Breast epithelium (tissue), 4 donors: ENCODE results near the gene DENND4B. TPM values are rescaled to one million over a fixed set of nuclear protein-coding genes. Genes with fewer than 3 reads are reported as not detected.

Experiments
- DNase-seq, 2 donors: peaks; one replicate each; pipeline ENCODE4 v3.0.0-alpha.2; 2019; ENCODE audit warnings: low spot score in 2 of 2
- H3K27ac ChIP-seq, 2 donors: fragments of 200-600 bp; sonication (generic) in 1 of 2; one replicate each; pipeline ENCODE4 v1.5.1; 2016 to 2019; ENCODE audit warnings: mild to moderate bottlenecking in 1 of 2
- H3K27me3 ChIP-seq, 2 donors: fragments of 200-600 bp; sonication (generic) in 1 of 2; one replicate each; pipeline versions ENCODE4 v1.5.1 to v1.6.0; 2017 to 2019; ENCODE audit warnings: control low read depth in 1 of 2, mild to moderate bottlenecking in 1 of 2
- H3K36me3 ChIP-seq: fragments of 200-600 bp; one replicate; pipeline ENCODE4 v1.5.1; 2019
- H3K4me1 ChIP-seq, 2 donors: fragments of 200-600 bp; sonication (generic); one replicate each; pipeline ENCODE4 v1.5.1; 2016 to 2019; ENCODE audit warnings: control low read depth in 1 of 2
- H3K4me3 ChIP-seq, 3 donors: fragments of 200-600 bp; sonication (generic); 1 replicate in 2 of 3; 2 replicates in 1 of 3; pipeline ENCODE4 v1.5.1; 2016 to 2019; ENCODE audit warnings: mild to moderate bottlenecking in 3 of 3, moderate library complexity in 2 of 3
- H3K9me3 ChIP-seq, 2 donors: fragments of 200-600 bp; sonication (generic) in 1 of 2; one replicate each; pipeline ENCODE4 v1.5.1; 2016 to 2019; ENCODE audit warnings: control low read depth in 1 of 2
- POLR2A ChIP-seq: fragments of 450-650 bp; IDR thresholded peaks from one replicate; pipeline ENCODE4 v1.6.1; 2016; ENCODE audit warnings: antibody characterized with exemption, mild to moderate bottlenecking, moderate library complexity
- POLR2AphosphoS5 ChIP-seq, 3 donors: sonication (generic); formaldehyde crosslinking; IDR thresholded peaks; one replicate each; pipeline ENCODE4 v1.6.1; 2017; ENCODE audit warnings: antibody characterized with exemption in 3 of 3
- intact Hi-C: fragments of 100-400 bp; cut with DNase I; formaldehyde crosslinking; loops from one replicate; pipeline ENCODE4 v1.15.1; 2023; ENCODE audit warnings: low total_unique reads
- total RNA-seq, 3 donors: library from RNA; depleted of rRNA; stranded (reverse); fragments of >200 nt; gene quantifications; one replicate each; pipeline ENCODE4 v1.1.0, GENCODE V29; 2016
- TF ChIP-seq, protein P1 (sequence below), 3 donors: fragments of 450-650 bp; IDR thresholded peaks; one replicate each; pipeline ENCODE4 v1.5.1; 2016 to 2017; ENCODE audit warnings: antibody characterized with exemption in 3 of 3, mild to moderate bottlenecking in 3 of 3, moderate library complexity in 3 of 3

Gene DENND4B
- total RNA-seq, 3 donors from 2014 or later, result 33.4 to 34.1 (median 33.8) TPM

DNA sequence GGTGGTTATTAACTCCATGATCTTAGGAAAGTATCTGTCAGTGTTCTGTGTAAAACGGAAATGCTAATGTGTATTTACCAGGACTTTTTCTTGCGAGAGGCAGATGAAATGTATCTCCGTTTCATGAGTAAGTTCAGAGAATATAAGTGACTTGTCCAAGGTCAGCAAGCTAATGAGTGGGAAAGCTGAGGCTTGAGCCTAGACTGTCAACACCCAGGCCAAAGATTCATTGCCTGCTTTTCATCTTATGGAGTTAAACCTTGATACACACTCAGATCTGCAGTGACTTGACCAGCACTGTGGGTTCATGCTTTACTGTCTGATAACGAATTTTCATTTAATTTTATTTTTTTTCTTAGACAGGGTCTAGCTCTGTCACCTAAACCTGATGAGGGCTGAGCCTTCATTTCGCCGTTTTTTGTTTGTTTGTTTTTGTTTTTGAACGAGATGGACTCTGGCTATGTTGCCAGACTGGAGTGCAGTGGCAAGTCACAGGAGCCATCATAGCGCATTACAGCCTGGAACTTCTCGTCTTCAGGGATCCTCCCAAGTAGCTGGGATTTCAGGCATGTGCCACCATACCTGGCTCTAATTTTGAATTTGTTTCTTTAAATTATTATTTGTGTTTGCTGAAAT lies 31.9 kb upstream of the DENND4B start:
- Histone ChIP-seq H3K4me3 (peak overlapping the region; percentile 73 to 83 (median 81)), H3K36me3 (no peaks in the 10 kb centered on the region), H3K27me3 (no peaks in the 10 kb centered on the region), H3K27ac (peak overlapping the region; percentile 91 to 92), H3K9me3 (no peaks in the 10 kb centered on the region), H3K4me1 (peaks cover 0 to 5% of the 10 kb centered on the region in 2 donors)
- TF ChIP-seq POLR2A, result no peak
- TF ChIP-seq, protein P1, sequence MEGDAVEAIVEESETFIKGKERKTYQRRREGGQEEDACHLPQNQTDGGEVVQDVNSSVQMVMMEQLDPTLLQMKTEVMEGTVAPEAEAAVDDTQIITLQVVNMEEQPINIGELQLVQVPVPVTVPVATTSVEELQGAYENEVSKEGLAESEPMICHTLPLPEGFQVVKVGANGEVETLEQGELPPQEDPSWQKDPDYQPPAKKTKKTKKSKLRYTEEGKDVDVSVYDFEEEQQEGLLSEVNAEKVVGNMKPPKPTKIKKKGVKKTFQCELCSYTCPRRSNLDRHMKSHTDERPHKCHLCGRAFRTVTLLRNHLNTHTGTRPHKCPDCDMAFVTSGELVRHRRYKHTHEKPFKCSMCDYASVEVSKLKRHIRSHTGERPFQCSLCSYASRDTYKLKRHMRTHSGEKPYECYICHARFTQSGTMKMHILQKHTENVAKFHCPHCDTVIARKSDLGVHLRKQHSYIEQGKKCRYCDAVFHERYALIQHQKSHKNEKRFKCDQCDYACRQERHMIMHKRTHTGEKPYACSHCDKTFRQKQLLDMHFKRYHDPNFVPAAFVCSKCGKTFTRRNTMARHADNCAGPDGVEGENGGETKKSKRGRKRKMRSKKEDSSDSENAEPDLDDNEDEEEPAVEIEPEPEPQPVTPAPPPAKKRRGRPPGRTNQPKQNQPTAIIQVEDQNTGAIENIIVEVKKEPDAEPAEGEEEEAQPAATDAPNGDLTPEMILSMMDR (IDR thresholded peaks at IDR 0.05), result no peak
- TF ChIP-seq POLR2AphosphoS5 (IDR thresholded peaks at IDR 0.05), result no peak
- intact Hi-C loops, result loop anchor here (10.0 kb wide), 1 partner anchor 184 kb away; no protein-coding TSS in a partner anchor
- no peak for DNase-seq

- H3K4me1 ChIP-seq, result peaks cover 0 to 5% of the 10 kb centered on the region in 2 donors
- peak; percentile 83 to 85 for DNase-seq
- no peaks in the 10 kb centered on the region for H3K36me3 ChIP-seq
- H3K27me3 ChIP-seq, result no peaks in the 10 kb centered on the region
- peak within 1 kb of the TSS; percentile 73 to 83 (median 81) for H3K4me3 ChIP-seq
- TF ChIP-seq POLR2A (peak; percentile 89), POLR2AphosphoS5 (IDR thresholded peaks at IDR 0.05) (peak; percentile 72 to 91 (median 80))
- TF ChIP-seq, protein P1 (IDR thresholded peaks at IDR 0.05), result no peak
- intact Hi-C loops, result loop anchor here (10.0 kb wide), 1 partner anchor 183 kb away; no protein-coding TSS in a partner anchor
- peak within 1 kb of the TSS; percentile 91 to 92 for H3K27ac ChIP-seq
- no peaks in the 10 kb centered on the region for H3K9me3 ChIP-seq
These were observed 31.0 kb upstream of the DENND4B start, which contains the start of gene JTB for GRCh38 chr1:153977250-153978240. JTB (minus strand) TSS chr1:153977674; CDS start chr1:153977252, 422 bp downstream.

- no peak for DNase-seq
- Histone ChIP-seq H3K4me1 (peaks cover 0 to 5% of the 10 kb centered on the region in 2 donors), H3K36me3 (no peaks in the 10 kb centered on the region), H3K27me3 (no peaks in the 10 kb centered on the region), H3K4me3 (peak overlapping the region; percentile 73 to 83 (median 81)), H3K27ac (peak overlapping the region; percentile 91 to 92), H3K9me3 (no peaks in the 10 kb centered on the region)
- TF ChIP-seq, protein P1 (IDR thresholded peaks at IDR 0.05), result no peak
- TF ChIP-seq POLR2A, result no peak
- no peak for TF ChIP-seq POLR2AphosphoS5 (IDR thresholded peaks at IDR 0.05)
- intact Hi-C loops, result loop anchor here (10.0 kb wide), 1 partner anchor 182 kb away; no protein-coding TSS in a partner anchor
These were observed 30.3 kb upstream of the DENND4B start for GRCh38 chr1:153976819-153977249.

DNA sequence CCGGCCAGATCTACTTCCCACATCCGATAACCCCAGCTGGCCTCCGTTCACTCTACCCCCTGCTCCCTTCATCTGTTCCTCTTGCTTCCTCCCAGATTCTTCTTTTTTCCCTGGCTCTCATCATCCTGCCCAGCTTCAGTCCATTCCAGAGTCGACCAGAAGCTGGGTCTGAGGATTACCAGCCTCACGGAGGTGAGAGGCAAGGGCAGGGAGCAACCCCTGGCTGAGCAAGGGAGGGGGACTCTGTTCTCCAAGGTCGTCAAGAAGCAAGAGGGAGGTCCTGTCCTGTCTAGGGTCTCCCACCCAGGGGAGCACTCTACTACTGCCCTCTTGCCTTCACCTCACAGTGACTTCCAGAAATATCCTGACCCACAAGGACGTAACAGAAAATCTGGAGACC lies 27.0 kb upstream of the DENND4B start:
- H3K4me3 ChIP-seq, result no peak overlapping the region
- DNase-seq, result no peak
- H3K27me3 ChIP-seq, result no peaks in the 10 kb centered on the region
- peaks cover 5 to 8% of the 10 kb centered on the region in 2 donors for H3K4me1 ChIP-seq
- H3K36me3 ChIP-seq, result no peaks in the 10 kb centered on the region
- no peak for TF ChIP-seq POLR2AphosphoS5 (IDR thresholded peaks at IDR 0.05)
- no peak for TF ChIP-seq POLR2A
- intact Hi-C loops, result loop anchor here (10.0 kb wide), 1 partner anchor 179 kb away; no protein-coding TSS in a partner anchor
- H3K27ac ChIP-seq, result no peak overlapping the region
- H3K9me3 ChIP-seq, result no peaks in the 10 kb centered on the region

DNA sequence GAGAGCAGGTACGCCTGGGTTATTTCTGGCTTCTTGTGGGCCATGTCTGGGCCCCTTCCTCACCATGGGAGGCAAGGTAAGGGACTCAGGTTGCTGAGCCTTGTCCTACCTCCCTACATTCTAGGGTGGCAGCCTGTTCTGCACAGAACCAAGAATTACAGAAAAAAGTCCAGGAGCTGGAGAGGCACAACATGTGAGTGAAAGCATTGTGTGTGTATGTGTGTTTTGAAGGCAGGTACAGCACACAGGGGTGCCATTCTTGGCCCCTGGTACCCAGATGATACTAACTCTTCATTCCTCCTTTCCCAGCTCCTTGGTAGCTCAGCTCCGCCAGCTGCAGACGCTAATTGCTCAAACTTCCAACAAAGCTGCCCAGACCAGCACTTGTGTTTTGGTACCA lies 26.6 kb upstream of the DENND4B start:
- Histone ChIP-seq H3K27me3 (no peaks in the 10 kb centered on the region), H3K36me3 (no peaks in the 10 kb centered on the region), H3K27ac (no peak overlapping the region), H3K4me3 (no peak overlapping the region), H3K9me3 (no peaks in the 10 kb centered on the region), H3K4me1 (peaks cover 5 to 10% of the 10 kb centered on the region in 2 donors)
- no peak for DNase-seq
- intact Hi-C loops, result loop anchor here (10.0 kb wide), 1 partner anchor 178 kb away; no protein-coding TSS in a partner anchor
- TF ChIP-seq POLR2A (no peak), POLR2AphosphoS5 (IDR thresholded peaks at IDR 0.05) (no peak)
- TF ChIP-seq, protein P1 (IDR thresholded peaks at IDR 0.05), result no peak
